GM11168 (cell line): Measurements from ENCODE around the gene PRICKLE4.
"Not testable (repeated sequence)": the region's sequence is repeated elsewhere in the genome, so short reads cannot be mapped to it uniquely, and the experiment has no call there.

Source experiments
- in situ Hi-C: fragments of 300-500 bp; cut with MboI; formaldehyde crosslinking; loops from one replicate; pipeline ENCODE4 v1.12.0; 2022; ENCODE audit warnings: low sequenced_read_pairs; ENCODE audit not compliant: unreplicated experiment

PRICKLE4 gene

DNA sequence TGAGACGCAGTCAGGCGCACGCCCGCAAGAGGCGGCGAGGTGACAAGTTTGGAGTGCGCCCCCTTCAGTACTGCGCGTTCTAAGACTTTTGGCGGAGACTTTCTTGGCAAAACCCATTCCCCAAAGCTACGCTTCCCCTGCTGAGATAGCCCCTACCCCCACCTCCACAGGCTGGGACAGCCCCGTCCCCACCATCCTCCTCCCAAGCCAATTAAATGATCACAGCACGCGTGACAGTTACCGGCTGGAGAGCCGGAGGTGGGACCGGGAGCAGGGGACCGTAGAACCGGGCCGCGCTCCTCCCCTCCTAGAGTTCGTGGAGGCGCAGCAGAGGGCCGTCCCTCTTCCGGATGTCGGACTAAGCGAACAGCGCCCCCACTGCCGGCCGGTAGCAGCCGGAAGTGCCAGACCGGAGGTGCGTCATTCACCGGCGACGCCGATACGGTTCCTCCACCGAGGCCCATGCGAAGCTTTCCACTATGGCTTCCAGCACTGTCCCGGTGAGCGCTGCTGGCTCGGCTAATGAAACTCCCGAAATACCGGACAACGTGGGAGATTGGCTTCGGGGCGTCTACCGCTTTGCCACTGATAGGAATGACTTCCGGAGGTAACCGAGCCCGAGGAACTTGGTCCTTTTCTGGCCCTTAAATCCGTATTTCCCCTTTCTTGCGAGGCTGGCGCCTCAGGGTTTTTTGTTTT lies 6.8 kb downstream of the PRICKLE4 start, which contains the start of gene TOMM6:
TOMM6 (plus strand) TSS at position 476 of the 699 bp plus-strand sequence; CDS start at position 480, 4 bp downstream.
- in situ Hi-C loops: no loop called here

GRCh38 chr6:41789390-41789724 lies 8.8 kb downstream of the PRICKLE4 start:
- in situ Hi-C loops: no loop called here

- in situ Hi-C loops: no loop called here
Measured at GRCh38 chr6:41790045-41790444, 9.5 kb downstream of the PRICKLE4 start.

GRCh38 chr6:41791305-41791704 lies 10.7 kb downstream of the PRICKLE4 start:
- in situ Hi-C loops: no loop called here

DNA sequence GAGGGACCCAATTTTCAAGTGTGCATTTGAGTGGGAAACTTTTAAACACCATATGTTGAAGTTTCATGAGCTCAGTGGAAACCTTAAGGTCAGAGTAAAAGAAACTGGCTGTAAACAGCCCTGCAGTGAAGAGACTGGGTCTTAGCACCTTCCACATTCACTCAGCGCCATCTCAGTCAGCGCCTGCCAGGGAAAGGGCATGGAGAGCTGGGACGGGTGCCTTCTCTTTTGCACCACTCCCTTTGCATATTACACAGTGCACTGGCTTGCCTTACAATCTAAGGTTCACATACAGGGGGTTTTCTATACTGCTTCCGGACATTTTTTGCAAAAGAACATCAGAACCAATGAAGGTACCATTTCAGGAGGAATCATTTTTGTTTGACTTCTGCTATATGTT lies 11.4 kb downstream of the PRICKLE4 start:
- in situ Hi-C loops: no loop called here

GRCh38 chr6:41796474-41796873 lies 15.9 kb downstream of the PRICKLE4 start:
- in situ Hi-C loops: no loop called here

GRCh38 chr6:41798901-41799558 lies 18.4 kb downstream of the PRICKLE4 start:
- in situ Hi-C loops: no loop called here

DNA sequence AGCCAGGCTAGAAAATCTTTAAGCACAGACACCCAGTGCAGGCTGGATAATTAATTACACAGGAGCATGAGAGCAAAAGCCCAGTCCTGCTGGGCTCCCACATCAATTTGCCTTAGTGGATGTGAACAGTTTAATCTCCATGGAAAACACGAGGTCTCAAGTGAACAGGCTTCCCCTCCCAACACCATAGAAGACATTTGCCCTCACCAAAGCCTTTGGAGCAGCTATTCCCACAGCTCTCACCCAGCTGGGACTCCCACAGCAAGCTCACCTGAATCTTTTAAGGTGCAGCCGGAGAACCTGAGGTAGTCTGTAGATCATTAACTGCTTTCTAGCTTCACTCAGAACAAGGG lies 19.0 kb downstream of the PRICKLE4 start:
- in situ Hi-C loops: no loop called here

GRCh38 chr6:41801380-41801779 lies 20.8 kb downstream of the PRICKLE4 start:
- in situ Hi-C loops: no loop called here

- in situ Hi-C loops: no loop called here
Measured at GRCh38 chr6:41805830-41806774, 25.5 kb downstream of the PRICKLE4 start.

GRCh38 chr6:41811095-41811494 lies 30.5 kb downstream of the PRICKLE4 start:
- in situ Hi-C loops: no loop called here

DNA sequence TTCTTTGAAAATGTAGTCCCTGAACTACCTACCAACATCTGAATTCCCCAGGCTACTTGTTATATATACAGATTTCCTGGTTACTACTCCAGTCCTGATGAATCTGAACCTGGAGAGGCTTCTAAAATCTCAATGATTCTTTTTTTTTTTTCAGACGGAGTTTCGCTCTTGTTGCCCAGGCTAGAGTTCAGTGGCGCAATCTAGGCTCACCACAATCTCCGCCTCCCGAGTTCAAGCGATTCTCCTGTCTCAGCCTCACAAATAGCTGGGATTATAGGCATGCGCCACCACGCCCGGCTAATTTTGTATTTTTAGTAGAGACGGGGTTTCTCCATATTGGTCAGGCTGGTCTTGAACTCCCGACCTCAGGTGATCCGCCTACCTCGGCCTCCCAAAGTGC lies 31.4 kb downstream of the PRICKLE4 start:
- in situ Hi-C loops: not testable (repeated sequence)

- in situ Hi-C loops: no loop called here
Measured at GRCh38 chr6:41813469-41813868, 32.9 kb downstream of the PRICKLE4 start.

- in situ Hi-C loops: no loop called here
Measured at GRCh38 chr6:41813956-41814355, 33.4 kb downstream of the PRICKLE4 start.

DNA sequence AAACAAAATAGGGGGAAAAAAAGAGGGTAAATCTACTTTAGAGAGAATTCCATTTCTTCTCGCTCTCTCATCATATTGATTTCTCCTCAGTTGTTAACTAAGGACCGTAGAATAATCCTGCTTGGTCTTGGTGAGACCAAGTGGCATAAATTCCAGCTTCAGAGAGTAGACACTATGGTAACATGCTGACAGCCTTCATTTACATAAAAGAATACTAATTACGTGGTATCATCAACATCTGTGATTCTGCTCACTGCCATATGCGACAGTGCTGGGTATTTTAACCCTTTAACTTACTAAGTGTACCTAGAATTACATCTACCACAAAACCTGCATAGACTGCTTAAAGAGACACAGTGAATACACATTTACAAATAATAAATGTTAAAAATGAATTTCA lies 34.0 kb downstream of the PRICKLE4 start:
- in situ Hi-C loops: no loop called here

GRCh38 chr6:41815587-41815986 lies 35.0 kb downstream of the PRICKLE4 start:
- in situ Hi-C loops: no loop called here

GRCh38 chr6:41818271-41819054 lies 37.9 kb downstream of the PRICKLE4 start:
- in situ Hi-C loops: no loop called here

GRCh38 chr6:41821266-41821665 lies 40.7 kb downstream of the PRICKLE4 start:
- in situ Hi-C loops: no loop called here

DNA sequence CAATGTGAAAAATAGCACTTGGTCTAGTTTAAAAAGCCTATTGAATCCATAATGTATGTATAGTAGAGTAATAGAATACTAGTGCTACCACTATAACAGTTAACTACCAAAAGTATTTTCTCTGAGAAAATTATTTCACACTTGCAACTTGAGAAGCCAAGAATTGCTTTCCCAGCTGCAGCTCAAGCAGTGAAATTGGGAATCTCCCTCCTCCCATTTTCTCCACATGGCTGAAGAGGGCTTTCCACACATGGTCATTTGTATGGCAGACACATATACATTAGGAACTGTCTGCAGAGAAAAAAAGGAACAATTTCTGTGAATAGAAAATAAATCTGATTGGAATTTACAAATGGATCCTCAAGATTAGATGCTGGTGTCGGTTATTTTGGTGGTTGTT lies 41.4 kb downstream of the PRICKLE4 start:
- in situ Hi-C loops: no loop called here

- in situ Hi-C loops: no loop called here
Measured at GRCh38 chr6:41823178-41823577, 42.6 kb downstream of the PRICKLE4 start.
